Tibial nerve (tissue), 4 donors: Measurements from ENCODE around the gene PRKCG.

Experiments used
- EP300 ChIP-seq, 2 donors: sonication (generic); formaldehyde crosslinking; IDR thresholded peaks; one replicate each; pipeline ENCODE4 v1.6.1; 2017; ENCODE audit warnings: antibody characterized with exemption in 2 of 2, mild to moderate bottlenecking in 1 of 2
- TF ChIP-seq, protein P1 (sequence below), 5 experiments: fragments of 200-600 bp in 3 of 5; fragments of 450-650 bp in 2 of 5; sonication (generic) in 3 of 5; IDR thresholded peaks; one replicate each; pipeline ENCODE4 v1.5.1; 2016 to 2019; ENCODE audit warnings: antibody characterized with exemption in 5 of 5, mild to moderate bottlenecking in 3 of 5, moderate library complexity in 2 of 5

DNA sequence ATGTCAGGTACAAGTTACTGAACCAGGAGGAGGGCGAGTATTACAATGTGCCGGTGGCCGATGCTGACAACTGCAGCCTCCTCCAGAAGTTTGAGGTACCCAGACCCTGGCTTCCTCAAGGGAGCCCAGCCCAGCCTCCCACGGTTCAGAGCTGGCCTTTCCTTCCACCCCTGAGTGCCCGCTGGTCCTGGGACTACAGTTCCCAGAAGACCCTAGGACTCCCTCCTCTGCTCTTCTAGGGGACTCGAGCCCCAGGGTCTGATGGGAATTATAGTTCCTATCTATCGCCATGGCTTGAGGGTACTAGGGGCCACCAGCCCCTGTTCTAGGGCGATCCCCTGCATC, 11.0 kb downstream of the PRKCG start:
- TF ChIP-seq EP300 (IDR thresholded peaks at IDR 0.05), result no peak
- TF ChIP-seq, protein P1, sequence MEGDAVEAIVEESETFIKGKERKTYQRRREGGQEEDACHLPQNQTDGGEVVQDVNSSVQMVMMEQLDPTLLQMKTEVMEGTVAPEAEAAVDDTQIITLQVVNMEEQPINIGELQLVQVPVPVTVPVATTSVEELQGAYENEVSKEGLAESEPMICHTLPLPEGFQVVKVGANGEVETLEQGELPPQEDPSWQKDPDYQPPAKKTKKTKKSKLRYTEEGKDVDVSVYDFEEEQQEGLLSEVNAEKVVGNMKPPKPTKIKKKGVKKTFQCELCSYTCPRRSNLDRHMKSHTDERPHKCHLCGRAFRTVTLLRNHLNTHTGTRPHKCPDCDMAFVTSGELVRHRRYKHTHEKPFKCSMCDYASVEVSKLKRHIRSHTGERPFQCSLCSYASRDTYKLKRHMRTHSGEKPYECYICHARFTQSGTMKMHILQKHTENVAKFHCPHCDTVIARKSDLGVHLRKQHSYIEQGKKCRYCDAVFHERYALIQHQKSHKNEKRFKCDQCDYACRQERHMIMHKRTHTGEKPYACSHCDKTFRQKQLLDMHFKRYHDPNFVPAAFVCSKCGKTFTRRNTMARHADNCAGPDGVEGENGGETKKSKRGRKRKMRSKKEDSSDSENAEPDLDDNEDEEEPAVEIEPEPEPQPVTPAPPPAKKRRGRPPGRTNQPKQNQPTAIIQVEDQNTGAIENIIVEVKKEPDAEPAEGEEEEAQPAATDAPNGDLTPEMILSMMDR (IDR thresholded peaks at IDR 0.05), result no peak
